HG02759 (cell line): ENCODE data around the gene DGKE.

ENCODE experiments used
- ATAC-seq: cut with Tn5 transposase; IDR thresholded peaks from one replicate; pipeline ENCODE4 v1.9.1; 2021; ENCODE audit warnings: mild to moderate bottlenecking, moderate library complexity; ENCODE audit not compliant: unreplicated experiment

The DGKE gene

DNA sequence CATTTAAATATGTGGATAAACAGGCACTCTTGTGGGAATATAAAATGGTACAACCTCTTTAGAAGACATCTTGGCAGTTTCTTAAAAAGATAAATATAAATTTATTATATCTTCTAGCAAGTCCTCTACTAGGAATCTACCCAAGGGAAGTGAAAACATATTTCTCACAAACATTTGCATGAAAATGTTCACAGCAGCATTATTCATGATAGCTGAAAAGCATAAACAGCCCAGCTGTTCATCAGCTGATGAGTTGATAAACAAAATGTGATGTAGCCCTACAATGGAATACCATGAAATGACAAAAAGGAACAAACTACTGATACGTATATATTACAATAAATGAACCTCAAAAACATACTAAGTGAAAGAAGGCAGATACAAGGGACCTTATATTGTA is 12.0 kb downstream of the DGKE start:
- no peak for ATAC-seq

DNA sequence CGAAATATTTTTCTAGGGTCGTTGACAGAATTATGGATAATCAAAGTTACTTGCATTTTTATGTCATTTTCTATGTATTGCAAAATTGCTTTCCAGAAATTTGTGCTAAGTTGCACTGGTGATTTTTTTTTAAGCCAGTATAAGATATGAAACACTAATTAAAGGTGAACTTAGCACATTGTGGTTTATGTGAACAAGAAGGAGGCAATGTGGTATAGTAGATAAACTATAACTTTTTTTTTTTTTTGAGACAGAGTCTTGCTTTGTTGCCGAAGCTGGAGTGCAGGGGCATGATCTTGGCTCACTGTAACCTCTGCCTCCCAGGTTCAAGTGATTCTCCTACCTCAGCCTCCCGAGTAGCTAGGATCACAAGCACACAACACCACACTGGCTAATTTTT is 13.2 kb downstream of the DGKE start:
- no peak for ATAC-seq

DNA sequence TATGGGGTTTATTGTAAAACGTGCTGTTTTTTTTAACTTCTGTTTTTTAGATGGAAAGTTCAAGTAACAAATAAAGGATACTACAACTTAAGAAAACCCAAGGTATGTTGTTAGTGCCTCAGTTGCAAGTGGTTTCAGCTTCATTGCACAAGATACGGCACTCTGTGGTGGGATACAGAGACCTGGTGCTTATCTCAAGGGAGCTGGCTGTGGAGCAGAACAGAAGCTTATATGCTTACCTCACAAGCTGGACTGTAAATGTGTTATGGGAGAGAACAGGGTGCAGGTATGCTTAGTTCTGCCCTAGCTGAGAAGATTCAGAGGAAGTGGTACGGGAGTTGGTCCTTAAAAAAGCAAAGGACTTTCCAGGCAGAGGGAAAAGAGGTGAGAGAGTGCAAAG is 15.2 kb downstream of the DGKE start:
- ATAC-seq = no peak

GRCh38 chr17:56850591-56850990 is 16.6 kb downstream of the DGKE start:
- no peak for ATAC-seq

- ATAC-seq = no peak
Observed at GRCh38 chr17:56851008-56851407, 17.1 kb downstream of the DGKE start.

- no peak for ATAC-seq
Observed at GRCh38 chr17:56861899-56862298, 27.9 kb downstream of the DGKE start.

GRCh38 chr17:56863974-56864373 is 30.0 kb downstream of the DGKE start:
- no peak for ATAC-seq

DNA sequence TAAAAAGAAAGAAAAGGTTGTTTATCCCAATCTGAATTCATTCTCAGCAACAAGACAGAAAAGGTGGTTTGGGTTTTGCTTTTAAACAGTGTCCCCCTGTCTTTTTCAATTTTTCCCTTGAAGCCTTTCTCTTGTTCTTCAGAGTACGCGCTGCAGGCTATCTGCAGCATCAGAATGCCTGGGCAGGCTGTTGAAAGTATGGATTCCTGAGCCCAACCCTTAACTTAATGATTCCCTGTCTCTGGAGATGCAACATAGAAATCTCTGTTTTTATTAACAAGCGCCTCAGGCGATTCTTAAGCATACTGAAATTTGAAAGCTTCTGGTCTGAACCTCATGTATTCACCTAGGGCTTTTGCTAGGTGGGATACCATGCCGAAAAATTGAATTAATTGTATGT is 32.1 kb downstream of the DGKE start:
- ATAC-seq = no peak

GRCh38 chr17:56866496-56866895 is 32.5 kb downstream of the DGKE start:
- ATAC-seq = no peak

- ATAC-seq = no peak
Observed at GRCh38 chr17:56867948-56868376, 34.0 kb downstream of the DGKE start.

- ATAC-seq = no peak
Observed at GRCh38 chr17:56868716-56869115, 34.8 kb downstream of the DGKE start.

DNA sequence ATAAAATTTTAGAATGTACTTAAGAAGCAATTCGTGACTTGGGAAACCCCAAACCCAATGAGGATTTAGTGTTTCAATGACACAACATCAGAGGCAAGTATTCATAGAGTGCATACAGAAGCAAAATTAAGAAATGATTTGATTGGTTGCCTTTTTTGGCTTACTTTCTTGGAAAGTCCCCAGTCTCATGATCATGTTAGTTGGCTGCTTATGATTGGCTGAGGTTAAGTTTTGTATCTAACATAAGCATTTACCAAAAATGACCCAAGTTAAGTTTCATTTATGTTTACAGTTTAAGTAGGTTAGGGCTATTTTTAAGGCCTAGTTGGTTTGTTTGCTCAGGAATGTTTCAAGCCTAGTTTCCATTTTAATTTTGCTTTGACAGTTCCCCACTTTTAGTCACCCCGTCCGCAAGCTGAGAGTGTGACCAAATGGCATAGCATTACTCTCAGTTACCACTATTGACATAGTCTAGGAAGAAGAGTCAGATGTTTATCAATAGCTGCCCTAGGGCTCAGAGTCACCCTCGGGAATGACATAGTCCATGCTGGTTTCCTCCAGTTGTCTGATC is 36.2 kb downstream of the DGKE start:
- ATAC-seq = no peak

- ATAC-seq = no peak
Observed at GRCh38 chr17:56876766-56877179, 42.8 kb downstream of the DGKE start.

DNA sequence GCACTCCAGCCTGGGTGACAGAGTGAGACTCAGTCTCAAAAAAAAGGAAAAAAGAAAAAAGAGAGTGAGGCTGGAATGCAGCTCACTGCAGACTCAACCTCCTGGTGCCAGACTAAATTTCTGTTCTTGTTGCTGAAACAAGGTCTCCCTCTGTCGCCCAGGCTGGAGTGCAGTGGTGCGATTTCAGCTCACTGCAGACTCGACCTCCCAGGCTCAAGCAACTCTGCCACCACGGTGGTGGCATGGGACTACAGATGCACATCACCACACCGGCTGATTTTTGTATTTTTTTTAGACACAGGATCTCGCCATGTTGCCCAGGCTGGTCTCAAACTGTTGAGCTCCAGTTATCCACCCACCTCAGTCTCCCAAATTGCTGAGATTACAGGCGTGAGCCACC is 45.3 kb downstream of the DGKE start:
- no peak for ATAC-seq

DNA sequence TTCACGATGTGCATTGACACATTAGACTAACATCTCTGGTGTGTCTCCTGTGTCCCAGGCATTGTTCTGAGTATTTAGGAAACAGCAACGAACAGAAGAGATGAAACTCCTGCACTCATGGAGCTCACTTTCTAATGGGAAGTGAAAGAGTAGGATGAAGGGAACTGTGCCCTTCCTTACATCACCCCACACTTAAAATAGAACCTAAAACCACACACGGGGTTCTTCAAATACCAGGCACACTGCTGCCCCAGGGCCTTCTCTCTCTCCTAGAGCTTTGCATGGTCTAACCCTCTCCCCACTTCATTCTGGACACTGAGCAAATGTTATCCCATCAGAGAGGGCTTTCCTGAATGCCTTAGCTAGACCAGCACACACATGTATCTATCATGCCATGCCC is 46.2 kb downstream of the DGKE start:
- no peak for ATAC-seq

DNA sequence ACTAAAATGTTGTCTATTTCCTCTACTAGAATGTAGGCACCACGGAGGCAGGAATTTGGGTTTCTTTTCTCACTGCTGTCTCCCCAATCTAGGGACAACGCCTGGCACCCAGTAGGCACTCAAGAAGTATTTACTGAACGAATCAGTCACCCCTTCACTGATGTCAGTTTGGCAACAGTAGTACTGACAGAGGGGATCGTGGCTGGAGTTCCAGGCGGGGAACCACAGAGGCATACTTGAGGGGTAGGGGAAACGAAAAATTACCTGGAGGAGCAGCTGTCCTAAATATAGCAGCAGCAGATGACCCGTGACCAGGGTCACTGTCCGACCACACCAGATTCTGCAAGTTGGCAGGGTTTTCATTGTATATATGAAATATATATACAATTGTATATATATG is 46.6 kb downstream of the DGKE start:
- no peak for ATAC-seq

GRCh38 chr17:56881685-56882295 is 47.8 kb downstream of the DGKE start:
- no peak for ATAC-seq

DNA sequence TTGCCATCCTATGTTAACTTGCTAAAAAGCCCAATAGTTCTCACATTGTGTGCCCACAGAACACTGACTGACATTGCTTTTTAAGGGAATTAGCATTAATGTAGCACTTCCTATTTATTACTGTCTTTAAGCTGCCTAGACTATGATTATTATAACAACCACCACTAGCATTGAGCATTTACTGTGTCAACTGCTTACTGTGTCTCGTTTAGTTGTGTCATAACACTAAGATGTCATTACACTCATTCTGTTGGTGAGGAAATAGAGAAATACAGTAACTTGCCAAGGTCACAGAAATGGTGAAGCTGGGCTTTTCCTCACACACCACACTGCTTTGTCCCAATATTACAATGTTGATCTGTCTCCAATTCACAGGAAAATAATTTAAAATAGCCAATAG is 49.7 kb downstream of the DGKE start:
- no peak for ATAC-seq

GRCh38 chr17:56884483-56885311 is 50.7 kb downstream of the DGKE start:
- ATAC-seq = no peak

GRCh38 chr17:56885312-56885657 is 51.3 kb downstream of the DGKE start:
- ATAC-seq = no peak

GRCh38 chr17:56886288-56886731 is 52.4 kb downstream of the DGKE start:
- ATAC-seq = no peak

DNA sequence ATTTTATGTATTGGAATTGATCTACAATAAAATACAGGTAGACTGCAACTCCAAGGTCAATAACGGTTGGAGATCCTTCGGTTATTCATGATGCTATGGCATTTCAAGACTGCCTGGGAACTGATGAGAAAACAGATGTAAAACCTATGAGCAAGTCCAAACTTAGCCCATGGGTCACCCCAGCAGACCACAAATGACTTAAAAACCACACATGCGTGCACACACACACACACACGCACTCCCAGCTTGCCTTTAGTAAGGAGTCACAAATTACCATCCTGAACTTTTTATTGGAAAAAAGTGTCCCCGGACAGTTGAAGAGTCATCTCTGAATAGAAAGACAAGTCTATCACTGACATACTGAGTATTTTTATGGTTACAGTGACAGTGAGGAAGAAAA is 53.2 kb downstream of the DGKE start:
- ATAC-seq = no peak
